SK-MEL-5 (cell line): ENCODE results near the gene TMEM60. TPM values are rescaled to one million over a fixed set of nuclear protein-coding genes. Genes with fewer than 3 reads are reported as not detected.
"Not testable (repeated sequence)": the region's sequence is repeated elsewhere in the genome, so short reads cannot be mapped to it uniquely, and the experiment has no call there.

ENCODE experiments used
- DNase-seq: peaks from one replicate; pipeline ENCODE4 v3.0.0-alpha.2; 2016; ENCODE audit warnings: low read depth, low spot score
- in situ Hi-C: cut with HindIII; loops from 2 replicates; pipeline ENCODE4 v1.10.0; 2016; ENCODE audit warnings: low sequenced_read_pairs, high pct_unique_total_duplicates, low pct_unique_long_range_greater_than_20kb
- total RNA-seq: library from RNA; depleted of rRNA; stranded (reverse); fragments of >200 nt; shearing (Covaris generic); gene quantifications from 2 replicates; pipeline ENCODE4 v1.2.3, GENCODE V29; 2014

Gene TMEM60
- total RNA-seq, 1 experiment from 2014 or later = 62.5 TPM

GRCh38 chr7:77788327-77788902 lies 9.8 kb downstream of the TMEM60 start:
- in situ Hi-C loops = no loop called here
- no peak for DNase-seq

- in situ Hi-C loops = no loop called here
- DNase-seq = no peak
Observed at GRCh38 chr7:77786741-77787140, 11.5 kb downstream of the TMEM60 start.

GRCh38 chr7:77786018-77786417 lies 12.2 kb downstream of the TMEM60 start:
- in situ Hi-C loops = no loop called here

GRCh38 chr7:77784426-77784825 lies 13.8 kb downstream of the TMEM60 start:
- in situ Hi-C loops = not testable (repeated sequence)

More at GRCh38 chr7:77786018-77786417, 12.2 kb downstream of the TMEM60 start:
- no peak for DNase-seq

GRCh38 chr7:77783545-77783944 lies 14.7 kb downstream of the TMEM60 start:
- DNase-seq = no peak

More at GRCh38 chr7:77784426-77784825, 13.8 kb downstream of the TMEM60 start:
- DNase-seq = not testable (repeated sequence)

GRCh38 chr7:77783111-77783510 lies 15.1 kb downstream of the TMEM60 start:
- in situ Hi-C loops = no loop called here
- peak; percentile 65 for DNase-seq

More at GRCh38 chr7:77783545-77783944, 14.7 kb downstream of the TMEM60 start:
- in situ Hi-C loops = no loop called here

- DNase-seq = no peak
- in situ Hi-C loops = no loop called here
Observed at GRCh38 chr7:77782383-77782782, 15.9 kb downstream of the TMEM60 start.

- in situ Hi-C loops = no loop called here
- no peak for DNase-seq
Observed at GRCh38 chr7:77778535-77778934, 19.7 kb downstream of the TMEM60 start.

- in situ Hi-C loops = no loop called here
- DNase-seq = no peak
Observed at GRCh38 chr7:77771901-77772300, 26.3 kb downstream of the TMEM60 start.

- in situ Hi-C loops = no loop called here
- DNase-seq = no peak
Observed at GRCh38 chr7:77770316-77770715, 27.9 kb downstream of the TMEM60 start.

GRCh38 chr7:77766801-77767605 lies 31.2 kb downstream of the TMEM60 start:
- in situ Hi-C loops = no loop called here
- no peak for DNase-seq

- in situ Hi-C loops = no loop called here
- DNase-seq = no peak
Observed at GRCh38 chr7:77765906-77766800, 32.1 kb downstream of the TMEM60 start.

- in situ Hi-C loops = no loop called here
- no peak for DNase-seq
Observed at GRCh38 chr7:77765481-77765880, 32.8 kb downstream of the TMEM60 start.

GRCh38 chr7:77760809-77761453 lies 37.3 kb downstream of the TMEM60 start:
- DNase-seq = no peak
- in situ Hi-C loops = no loop called here

GRCh38 chr7:77759294-77759889 lies 38.8 kb downstream of the TMEM60 start:
- DNase-seq = peak; percentile 81
- in situ Hi-C loops = no loop called here

GRCh38 chr7:77757589-77757988 lies 40.6 kb downstream of the TMEM60 start:
- in situ Hi-C loops = no loop called here
- no peak for DNase-seq

- in situ Hi-C loops = no loop called here
- no peak for DNase-seq
Observed at GRCh38 chr7:77753173-77753572, 45.1 kb downstream of the TMEM60 start.
